SK-N-SH (cell line): ENCODE measurements around the gene PRKD2. TPM values are rescaled to one million over a fixed set of nuclear protein-coding genes. Genes with fewer than 3 reads are reported as not detected.

Source experiments
- CTCF ChIA-PET: fragments of 300-600, 350-600 bp; formaldehyde crosslinking; extraction: SDS; loops from one replicate; lab custom pipeline; 2021; lab: Yijun Ruan, JAX
- POLR2A ChIA-PET: fragments of 350-600 bp; sonication (Branson Sonifier 250); formaldehyde crosslinking; extraction: SDS; loops from one replicate; lab custom pipeline; 2020; ENCODE audit warnings: antibody characterized with exemption, inconsistent platforms; lab: Yijun Ruan, JAX
- DNase-seq: peaks from one replicate; pipeline ENCODE4 v3.0.0; 2012
- H2AFZ ChIP-seq: fragments of 200-600 bp; sonication (generic); 2 replicates; pipeline ENCODE4 v1.8.1; 2016; ENCODE audit warnings: antibody characterized with exemption, mild to moderate bottlenecking, low read depth
- H3F3A ChIP-seq: fragments of 200-600 bp; sonication (generic); replicated peaks from 2 replicates; pipeline ENCODE3; 2016; ENCODE audit warnings: antibody characterized with exemption, mild to moderate bottlenecking; ENCODE audit not compliant: insufficient read depth
- H3K27ac ChIP-seq, 2 experiments: fragments of 200-500 bp in 1 of 2; fragments of 200-600 bp in 1 of 2; sonication (Bioruptor generic) in 1 of 2; sonication (generic), shearing (Covaris generic) in 1 of 2; 2 replicates each; pipeline versions ENCODE4 v1.5.1 to v1.6.1; 2014 to 2016; ENCODE audit warnings: low read depth in 2 of 2, inconsistent platforms in 1 of 2, low read length in 1 of 2, mild to moderate bottlenecking in 1 of 2, mixed read lengths in 1 of 2
- H3K27me3 ChIP-seq: fragments of 200-600 bp; sonication (generic), shearing (Covaris generic); 2 replicates; pipeline ENCODE4 v1.6.1; 2016; ENCODE audit warnings: mixed run types; ENCODE audit not compliant: insufficient read depth
- H3K36me3 ChIP-seq, 2 experiments: fragments of 200-500 bp in 1 of 2; fragments of 200-600 bp in 1 of 2; sonication (Bioruptor generic) in 1 of 2; sonication (generic) in 1 of 2; replicated peaks in 1 of 2; 2 replicates each; pipeline versions ENCODE3 to v1.5.1; 2014 to 2016; ENCODE audit warnings: low read length in 1 of 2, mild to moderate bottlenecking in 1 of 2; ENCODE audit not compliant: insufficient read depth in 2 of 2, control insufficient read depth in 1 of 2
- H3K4me1 ChIP-seq, 2 experiments: fragments of 200-500 bp in 1 of 2; fragments of 200-600 bp in 1 of 2; sonication (Bioruptor generic) in 1 of 2; sonication (generic), shearing (Covaris generic) in 1 of 2; 2 replicates each; pipeline versions ENCODE4 v1.5.1 to v1.6.1; 2014 to 2016; ENCODE audit warnings: low read depth in 1 of 2, low read length in 1 of 2, mixed run types in 1 of 2; ENCODE audit not compliant: insufficient read depth in 2 of 2, control insufficient read depth in 1 of 2
- H3K4me2 ChIP-seq: fragments of 200-600 bp; sonication (generic), shearing (Covaris generic); 2 replicates; pipeline ENCODE4 v1.6.1; 2017; ENCODE audit warnings: mixed run types
- H3K4me3 ChIP-seq, 2 experiments: fragments of 200-500 bp in 1 of 2; fragments of 200-600 bp in 1 of 2; sonication (Bioruptor generic) in 1 of 2; sonication (generic), shearing (Covaris generic) in 1 of 2; 2 replicates each; pipeline versions ENCODE4 v1.5.1 to v1.8.1; 2014 to 2016; ENCODE audit warnings: low read depth in 2 of 2, inconsistent platforms in 1 of 2, low read length in 1 of 2, mild to moderate bottlenecking in 1 of 2, mixed read lengths in 1 of 2, moderate library complexity in 1 of 2
- H3K79me2 ChIP-seq: fragments of 200-600 bp; sonication (generic); 2 replicates; pipeline ENCODE4 v1.8.1; 2017; ENCODE audit warnings: mild to moderate bottlenecking; ENCODE audit not compliant: insufficient read depth
- H3K9ac ChIP-seq: fragments of 200-600 bp; sonication (generic); 2 replicates; pipeline ENCODE4 v1.6.1; 2017; ENCODE audit warnings: mixed run types
- H3K9me2 ChIP-seq: fragments of 200-600 bp; sonication (generic); 2 replicates; pipeline ENCODE4 v1.6.1; 2017; ENCODE audit warnings: mixed run types
- H3K9me3 ChIP-seq: fragments of 200-600 bp; sonication (generic); 2 replicates; pipeline ENCODE4 v1.6.1; 2017; ENCODE audit warnings: mixed run types, mild to moderate bottlenecking, moderate library complexity
- H4K20me1 ChIP-seq: fragments of 200-600 bp; sonication (generic); 2 replicates; pipeline ENCODE4 v1.6.1; 2017; ENCODE audit warnings: mild to moderate bottlenecking, mixed run types; ENCODE audit not compliant: insufficient read depth
- EP300 ChIP-seq, 2 experiments: IDR thresholded peaks; 2 replicates each; pipeline versions ENCODE4 v1.4.0 to v1.6.1; 2012; ENCODE audit warnings: borderline replicate concordance in 1 of 2, low read depth in 1 of 2, low read length in 1 of 2
- FOXJ3 ChIP-seq: sonication (generic); formaldehyde crosslinking; IDR thresholded peaks from 2 replicates; pipeline ENCODE4 v1.5.1; 2020; ENCODE audit warnings: mild to moderate bottlenecking, missing genetic modification reagents
- FOXM1 ChIP-seq: IDR thresholded peaks from 2 replicates; pipeline ENCODE4 v1.4.0; 2012; ENCODE audit warnings: low read depth, mild to moderate bottlenecking
- GATA2 ChIP-seq: sonication (generic); formaldehyde crosslinking; IDR thresholded peaks from 2 replicates; pipeline ENCODE4 v1.5.0; 2020; ENCODE audit warnings: mild to moderate bottlenecking, missing genetic modification reagents
- IRF3 ChIP-seq: fragments of 150-350 bp; IDR thresholded peaks from 2 replicates; pipeline ENCODE4 v1.6.1; 2016; ENCODE audit warnings: mild to moderate bottlenecking, low read depth, low read length
- JUND ChIP-seq: IDR thresholded peaks from 2 replicates; pipeline ENCODE4 v1.4.0; 2012
- MEF2A ChIP-seq: IDR thresholded peaks from 2 replicates; pipeline ENCODE4 v1.4.0; 2012; ENCODE audit warnings: low read depth, borderline replicate concordance
- MXI1 ChIP-seq: IDR thresholded peaks from 2 replicates; pipeline ENCODE4 v1.6.1; 2012; ENCODE audit warnings: mild to moderate bottlenecking, low read depth, low read length, improper control_type of control experiment
- NFIC ChIP-seq: IDR thresholded peaks from 2 replicates; pipeline ENCODE4 v1.4.0; 2012; ENCODE audit warnings: borderline replicate concordance
- SIN3A ChIP-seq: IDR thresholded peaks from 2 replicates; pipeline ENCODE4 v1.6.1; 2012; ENCODE audit warnings: low read depth, mild to moderate bottlenecking, low read length, moderate library complexity, borderline replicate concordance
- ZBTB33 ChIP-seq: IDR thresholded peaks from 2 replicates; pipeline ENCODE4 v1.4.0; 2012; ENCODE audit warnings: low read depth, borderline replicate concordance
- WGBS: methylation state at CpG from one replicate; pipeline ENCODE4 v1.1.6; 2017; ENCODE audit warnings: low lambda C conversion rate; 5-methylcytosine and 5-hydroxymethylcytosine counted together
- polyA plus RNA-seq, 3 experiments: library from polyadenylated mRNA; depleted of rRNA; stranded (reverse); fragments of >200 nt; gene quantifications; 2 replicates each; pipeline ENCODE4 v1.2.3, GENCODE V29; 2012
- TF ChIP-seq, protein P1 (sequence below): IDR thresholded peaks from 2 replicates; pipeline ENCODE4 v1.4.0; 2012; ENCODE audit warnings: low read depth, borderline replicate concordance

Gene PRKD2
- polyA plus RNA-seq, 1 of the 3 experiments (the other 2 are of a cell fraction) = 21.4 TPM

DNA sequence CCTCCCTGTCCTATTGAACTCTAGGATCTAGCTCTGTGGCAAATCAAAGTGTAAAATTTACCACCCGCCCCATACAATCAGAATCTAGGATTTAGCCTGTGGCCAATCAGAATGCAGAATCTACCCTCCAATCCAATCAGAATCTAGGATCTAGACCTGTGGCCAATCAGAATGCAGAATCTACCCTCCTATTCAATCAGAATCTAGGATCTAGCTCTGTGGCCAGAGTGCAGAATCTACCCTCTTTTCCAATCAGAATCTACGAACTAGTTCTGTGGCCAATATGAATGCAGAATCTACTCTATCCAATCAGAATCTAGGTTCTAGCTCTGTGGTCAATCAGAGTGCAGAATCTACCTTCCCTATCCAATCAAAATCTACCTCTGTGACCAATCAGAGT lies 25.8 kb downstream of the PRKD2 start:
- Histone ChIP-seq H3K9me2 (no peaks in the 10 kb centered on the region), H3K36me3 (peaks cover 49 to 52% of the 10 kb centered on the region in 2 experiments), H4K20me1 (no peaks in the 10 kb centered on the region), H3K27ac (no peak overlapping the region), H2AFZ (no peak overlapping the region)
- TF ChIP-seq MXI1 = no peak
- TF ChIP-seq, protein P1, sequence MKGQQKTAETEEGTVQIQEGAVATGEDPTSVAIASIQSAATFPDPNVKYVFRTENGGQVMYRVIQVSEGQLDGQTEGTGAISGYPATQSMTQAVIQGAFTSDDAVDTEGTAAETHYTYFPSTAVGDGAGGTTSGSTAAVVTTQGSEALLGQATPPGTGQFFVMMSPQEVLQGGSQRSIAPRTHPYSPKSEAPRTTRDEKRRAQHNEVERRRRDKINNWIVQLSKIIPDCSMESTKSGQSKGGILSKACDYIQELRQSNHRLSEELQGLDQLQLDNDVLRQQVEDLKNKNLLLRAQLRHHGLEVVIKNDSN = no peak
- TF ChIP-seq NFIC = no peak
- TF ChIP-seq IRF3 = no peak
- TF ChIP-seq FOXM1 = no peak
- TF ChIP-seq JUND = no peak
- no peak for TF ChIP-seq GATA2 (CRISPR knock-in tag)
- TF ChIP-seq SIN3A = no peak
- TF ChIP-seq EP300 (IDR thresholded peaks at IDR 0.05; ENCODE audit: borderline replicate concordance in 1 of 2, low read depth in 1 of 2, low read length in 1 of 2) = no peak
- no peak for TF ChIP-seq ZBTB33
- TF ChIP-seq FOXJ3 (CRISPR knock-in tag) = no peak
- TF ChIP-seq MEF2A = no peak
- TF ChIP-seq, all 33 proteins: peak for 0
- 50% methylated on average over 2 of the region's 2 CpGs for WGBS
- no peaks in the 10 kb centered on the region for H3F3A ChIP-seq
- H3K4me2 ChIP-seq = no peak overlapping the region
- H3K79me2 ChIP-seq = no peaks in the 10 kb centered on the region
- ChIA-PET POLR2A (no interaction called here), CTCF (interaction anchor here (1.0 to 2.3 kb wide), 4 partner anchors 13 to 77 kb away, joined by 3 to 17 read pairs (median 3); no protein-coding TSS in a partner anchor)
- H3K27me3 ChIP-seq = no peaks in the 10 kb centered on the region
- DNase-seq = peak; percentile 24
- H3K9me3 ChIP-seq = no peaks in the 10 kb centered on the region
- no peak overlapping the region for H3K9ac ChIP-seq
- H3K4me3 ChIP-seq = no peak overlapping the region
- no peaks in the 10 kb centered on the region for H3K4me1 ChIP-seq

GRCh38 chr19:46689358-46689757 lies 27.6 kb downstream of the PRKD2 start:
- Histone ChIP-seq H4K20me1 (no peaks in the 10 kb centered on the region), H3K9me2 (no peaks in the 10 kb centered on the region), H3K27me3 (no peaks in the 10 kb centered on the region), H3K9ac (no peak overlapping the region), H3K4me2 (no peak overlapping the region), H3K79me2 (no peaks in the 10 kb centered on the region), H3K9me3 (no peaks in the 10 kb centered on the region), H3K4me1 (no peaks in the 10 kb centered on the region), H2AFZ (no peak overlapping the region), H3K27ac (no peak overlapping the region), H3F3A (no peaks in the 10 kb centered on the region), H3K36me3 (peaks cover 41 to 49% of the 10 kb centered on the region in 2 experiments), H3K4me3 (no peak overlapping the region)
- no peak for DNase-seq
- ChIA-PET CTCF (no interaction called here), POLR2A (no interaction called here)
- whole genome bisulfite sequencing = 89% methylated on average over 10 of the region's 14 CpGs
- TF ChIP-seq MXI1 = no peak
